BLaER1 treated with 17β-estradiol and CSF1 and Interleukin-3, amounts not matched to agents 10 nM and 100 nM (cell line): ENCODE measurements around the gene TLR3.
A peak's percentile ranks its signal among the peaks of the same experiment; 100 is the strongest.
"Not testable (repeated sequence)": the region's sequence is repeated elsewhere in the genome, so short reads cannot be mapped to it uniquely, and the experiment has no call there.

Experiments
- H3K27ac ChIP-seq, 11 experiments: shearing (Covaris generic); formaldehyde crosslinking; 2 replicates each; pipeline ENCODE4 v1.8.1; 2022
- H3K27me3 ChIP-seq, 11 experiments: shearing (Covaris generic); formaldehyde crosslinking; 2 replicates each; pipeline ENCODE4 v1.8.1; 2022
- H3K36me3 ChIP-seq, 11 experiments: shearing (Covaris generic); formaldehyde crosslinking; 2 replicates each; pipeline ENCODE4 v1.8.1; 2022
- H3K4me1 ChIP-seq, 10 experiments: shearing (Covaris generic); formaldehyde crosslinking; 2 replicates each; pipeline ENCODE4 v1.8.1; 2022
- H3K4me2 ChIP-seq, 11 experiments: shearing (Covaris generic); formaldehyde crosslinking; 2 replicates each; pipeline ENCODE4 v1.8.1; 2022
- H3K4me3 ChIP-seq, 10 experiments: shearing (Covaris generic); formaldehyde crosslinking; 2 replicates each; pipeline ENCODE4 v1.8.1; 2022
- H3K9ac ChIP-seq, 11 experiments: shearing (Covaris generic); formaldehyde crosslinking; 2 replicates each; pipeline ENCODE4 v1.8.1; 2022
- H3K9me3 ChIP-seq, 11 experiments: shearing (Covaris generic); formaldehyde crosslinking; replicated peaks in 1 of 11; 2 replicates each; pipeline ENCODE4 v1.8.1; 2022
- H4K20me1 ChIP-seq, 11 experiments: shearing (Covaris generic); formaldehyde crosslinking; 2 replicates each; pipeline ENCODE4 v1.8.1; 2022
- Cebpa-rat ChIP-seq, 11 experiments: shearing (Covaris generic); IDR thresholded peaks; 2 replicates each; pipeline ENCODE4 v1.8.1; 2022

The TLR3 gene

DNA sequence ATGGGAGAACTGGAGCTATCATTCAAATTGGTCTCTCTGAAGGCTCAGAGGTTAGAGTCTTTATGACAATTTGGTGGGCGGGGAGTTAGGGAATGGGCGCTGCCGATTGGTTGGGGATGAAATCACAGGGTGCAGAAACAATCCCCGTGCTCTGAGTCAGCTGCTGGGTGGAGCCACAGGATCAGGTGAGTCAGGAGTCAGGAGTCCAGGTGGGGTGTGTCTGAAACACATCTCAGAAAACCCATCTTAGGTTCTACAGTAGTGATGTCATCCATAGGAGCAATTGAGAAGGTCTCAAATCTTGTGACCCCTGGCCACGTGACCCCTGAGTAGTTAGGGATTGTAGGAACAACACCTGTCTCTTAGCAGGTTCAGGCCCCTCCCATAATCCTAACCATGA, 41.6 kb upstream of the TLR3 start:
- Histone ChIP-seq H3K9me3 (peaks cover 16 to 25% (median 22%) of the 10 kb centered on the region in 11 experiments), H3K4me1 (peaks cover 0 to 35% (median 23%) of the 10 kb centered on the region in 10 experiments; a peak in 13 of 20 replicates), H3K36me3 (peaks cover 0 to 5% (median 0%) of the 10 kb centered on the region in 11 experiments; a peak in 1 of 22 replicates), H4K20me1 (no peaks in the 10 kb centered on the region), H3K9ac (no peak overlapping the region), H3K4me2 (no peak overlapping the region), H3K27me3 (no peaks in the 10 kb centered on the region), H3K4me3 (no peak overlapping the region), H3K27ac (no peak overlapping the region)
- TF ChIP-seq Cebpa-rat (IDR thresholded peaks at IDR 0.05) = no peak

DNA sequence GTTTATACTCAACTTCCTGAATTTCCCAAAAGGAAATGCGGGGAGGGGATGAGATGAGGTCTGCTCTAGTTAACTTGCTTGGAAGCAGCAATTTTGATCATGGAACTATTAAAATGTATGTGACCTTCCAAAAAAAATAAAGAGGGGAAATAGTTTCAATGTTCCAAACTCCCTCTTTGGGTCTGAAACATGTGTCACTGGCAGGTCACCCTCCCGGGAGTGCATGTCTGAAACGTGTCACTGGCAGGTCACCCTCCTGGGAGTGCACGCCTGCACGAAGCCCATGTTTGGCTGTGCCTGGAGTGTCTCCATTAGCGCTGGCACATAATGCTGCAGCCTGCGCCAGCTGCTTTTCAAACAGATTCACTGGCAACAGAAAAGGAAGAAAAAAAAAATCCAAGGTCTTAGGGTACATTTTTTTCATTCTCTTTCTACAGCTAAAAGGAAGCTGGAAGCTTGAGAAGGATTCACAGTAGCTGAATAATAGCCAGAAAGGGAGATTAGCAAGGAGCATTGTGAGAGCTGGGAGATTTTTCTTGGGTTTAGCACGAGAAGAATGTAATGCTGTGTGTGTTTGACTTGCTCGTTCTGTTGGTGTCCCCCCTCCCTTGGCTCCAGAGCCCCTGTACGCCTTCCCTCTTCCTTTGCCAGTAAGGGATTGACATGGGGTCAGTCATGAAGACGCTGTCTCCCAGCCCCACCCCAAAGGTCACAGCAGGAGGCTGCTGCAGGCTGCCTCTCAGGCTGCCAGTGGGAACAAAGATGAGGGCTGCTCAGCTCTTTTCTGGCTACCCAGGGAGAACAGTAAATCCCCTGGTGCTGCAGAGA, 39.2 kb upstream of the TLR3 start:
- Histone ChIP-seq H3K4me3 (no peak overlapping the region), H3K9ac (no peak overlapping the region), H4K20me1 (no peaks in the 10 kb centered on the region), H3K36me3 (peaks cover 0 to 5% (median 0%) of the 10 kb centered on the region in 11 experiments; a peak in 1 of 22 replicates), H3K4me2 (peak overlapping the region in 10 of 11 experiments; percentile 2 to 64 (median 40); a peak in 15 of 22 replicates), H3K9me3 (peaks cover 35 to 48% (median 43%) of the 10 kb centered on the region in 11 experiments), H3K27me3 (no peaks in the 10 kb centered on the region), H3K4me1 (peaks cover 0 to 35% (median 23%) of the 10 kb centered on the region in 10 experiments; a peak in 13 of 20 replicates), H3K27ac (no peak overlapping the region)
- TF ChIP-seq Cebpa-rat (IDR thresholded peaks at IDR 0.05) = no peak

DNA sequence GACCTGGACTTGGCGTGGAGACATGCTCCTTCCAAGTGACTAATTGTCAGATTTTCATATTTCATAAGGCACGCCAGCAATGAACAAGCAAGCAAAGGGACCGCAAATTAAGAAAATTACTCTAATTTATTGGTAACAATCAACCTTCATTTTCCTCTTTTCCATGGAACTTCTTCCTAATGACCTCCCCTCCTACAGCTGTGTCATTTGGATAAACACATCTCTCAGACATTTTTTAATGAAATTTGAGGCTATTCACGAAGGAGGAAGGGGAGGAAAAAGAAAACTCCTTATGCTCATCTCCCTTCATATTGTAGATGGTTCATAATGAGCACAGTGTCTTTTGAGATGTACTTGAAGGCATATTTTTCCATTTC, 38.6 kb upstream of the TLR3 start:
- Histone ChIP-seq H3K9me3 (peaks cover 41 to 53% (median 49%) of the 10 kb centered on the region in 11 experiments), H3K4me1 (peaks cover 0 to 29% (median 19%) of the 10 kb centered on the region in 10 experiments; a peak in 13 of 20 replicates), H3K27me3 (no peaks in the 10 kb centered on the region), H3K36me3 (peaks cover 0 to 5% (median 0%) of the 10 kb centered on the region in 11 experiments; a peak in 1 of 22 replicates), H3K9ac (no peak overlapping the region), H4K20me1 (no peaks in the 10 kb centered on the region), H3K4me3 (no peak overlapping the region), H3K27ac (no peak overlapping the region), H3K4me2 (peak overlapping the region in 8 of 11 experiments; percentile 2 to 64 (median 44); a peak in 12 of 22 replicates)
- no peak for TF ChIP-seq Cebpa-rat (IDR thresholded peaks at IDR 0.05)

DNA sequence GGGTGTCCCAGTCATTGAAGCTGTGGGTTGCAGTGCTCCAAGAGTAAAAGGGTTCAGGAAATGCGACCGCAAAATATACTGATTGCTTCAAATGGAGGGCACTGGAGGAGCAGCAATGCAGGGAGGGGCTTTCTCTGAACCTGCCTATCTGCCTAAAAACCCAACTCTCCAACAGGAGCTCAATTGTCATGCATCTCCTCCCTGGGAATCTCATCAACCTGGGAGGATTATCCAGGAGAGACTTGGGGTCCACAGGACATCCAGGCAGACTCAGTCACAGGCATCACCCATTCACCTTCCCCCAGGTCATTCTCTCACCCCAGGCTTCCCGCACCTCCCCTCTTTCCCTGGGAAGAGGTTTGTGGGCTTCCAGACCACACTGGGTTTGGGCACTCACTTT, 38.2 kb upstream of the TLR3 start:
- TF ChIP-seq Cebpa-rat (IDR thresholded peaks at IDR 0.05) = no peak
- peaks cover 44 to 56% (median 52%) of the 10 kb centered on the region in 11 experiments for H3K9me3 ChIP-seq
- H3K4me1 ChIP-seq = peaks cover 0 to 25% (median 17%) of the 10 kb centered on the region in 10 experiments; a peak in 13 of 20 replicates
- no peaks in the 10 kb centered on the region for H4K20me1 ChIP-seq
- peaks cover 0 to 5% (median 0%) of the 10 kb centered on the region in 11 experiments; a peak in 1 of 22 replicates for H3K36me3 ChIP-seq
- no peak overlapping the region for H3K9ac ChIP-seq
- peak overlapping the region in 7 of 11 experiments; percentile 4 to 64 (median 47); a peak in 12 of 22 replicates for H3K4me2 ChIP-seq
- H3K27me3 ChIP-seq = no peaks in the 10 kb centered on the region
- no peak overlapping the region for H3K27ac ChIP-seq
- no peak overlapping the region for H3K4me3 ChIP-seq

DNA sequence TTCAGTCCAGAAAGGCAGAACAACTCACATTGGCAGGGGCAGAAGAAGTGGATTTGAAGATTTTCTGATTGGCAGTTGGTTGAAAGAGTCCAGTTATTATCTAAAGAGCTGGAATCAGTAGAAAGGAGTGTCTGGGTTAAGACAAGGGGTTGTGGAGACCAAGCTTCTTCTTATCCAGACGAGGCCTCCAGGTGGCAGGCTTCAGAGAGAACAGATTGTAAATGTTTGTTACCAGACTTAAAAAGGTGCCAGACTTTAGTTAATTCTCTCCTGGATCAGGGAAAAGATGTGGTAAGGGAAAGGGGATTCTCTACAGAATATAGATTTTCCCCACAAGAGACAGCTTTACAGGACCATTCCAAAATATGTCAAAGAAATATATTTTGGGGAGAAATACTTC, 36.7 kb upstream of the TLR3 start:
- H3K27ac ChIP-seq = no peak overlapping the region
- no peak overlapping the region for H3K4me3 ChIP-seq
- H3K9ac ChIP-seq = no peak overlapping the region
- no peak overlapping the region for H3K4me2 ChIP-seq
- no peaks in the 10 kb centered on the region for H3K27me3 ChIP-seq
- H3K36me3 ChIP-seq = peaks cover 0 to 3% (median 0%) of the 10 kb centered on the region in 11 experiments; a peak in 1 of 22 replicates
- peaks cover 43 to 58% (median 51%) of the 10 kb centered on the region in 11 experiments for H3K9me3 ChIP-seq
- H3K4me1 ChIP-seq = peaks cover 0 to 21% (median 17%) of the 10 kb centered on the region in 10 experiments; a peak in 13 of 20 replicates
- no peaks in the 10 kb centered on the region for H4K20me1 ChIP-seq
- TF ChIP-seq Cebpa-rat (IDR thresholded peaks at IDR 0.05) = no peak

DNA sequence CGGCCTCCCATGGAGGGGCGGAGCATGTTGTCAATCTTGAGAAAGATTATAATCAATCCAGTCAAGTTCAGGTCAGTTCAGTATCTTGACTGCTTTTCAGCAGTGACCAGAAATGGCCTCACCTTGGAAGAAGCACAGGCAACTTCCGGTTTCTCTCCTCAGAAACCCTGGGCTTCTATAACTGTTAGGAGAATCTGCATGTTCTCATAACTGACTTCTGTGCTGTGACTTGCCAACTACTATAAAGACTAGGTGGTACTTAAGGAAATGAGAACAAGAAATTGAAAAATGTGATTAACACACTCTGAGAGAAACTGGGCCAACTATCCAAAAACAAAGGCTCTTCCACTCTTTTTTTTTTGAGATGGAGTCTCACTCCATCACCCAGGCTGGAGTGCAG, 35.9 kb upstream of the TLR3 start:
- Histone ChIP-seq H3K4me2 (no peak overlapping the region), H4K20me1 (no peaks in the 10 kb centered on the region; a peak in 1 of 22 replicates), H3K9ac (no peak overlapping the region), H3K27ac (no peak overlapping the region), H3K36me3 (no peaks in the 10 kb centered on the region), H3K9me3 (peaks cover 35 to 50% (median 43%) of the 10 kb centered on the region in 11 experiments), H3K27me3 (no peaks in the 10 kb centered on the region), H3K4me1 (peaks cover 0 to 21% (median 17%) of the 10 kb centered on the region in 10 experiments; a peak in 13 of 20 replicates), H3K4me3 (no peak overlapping the region)
- no peak for TF ChIP-seq Cebpa-rat (IDR thresholded peaks at IDR 0.05)

DNA sequence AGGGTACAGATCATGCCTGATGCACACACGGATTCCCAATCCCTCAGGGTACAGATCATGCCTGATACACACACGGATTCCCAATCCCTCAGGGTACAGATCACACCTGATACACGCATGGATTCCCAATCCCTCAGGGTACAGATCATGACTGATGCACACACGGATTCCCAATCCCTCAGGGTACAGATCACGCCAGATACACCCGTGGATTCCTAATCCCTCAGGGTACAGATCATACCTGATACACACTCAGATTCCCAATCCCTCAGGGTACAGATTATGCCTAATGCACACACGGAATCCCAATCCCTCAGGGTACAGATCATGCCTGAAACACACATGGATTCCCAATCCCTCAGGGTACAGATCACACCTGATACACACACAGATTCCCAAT, 34.3 kb upstream of the TLR3 start:
- not testable (repeated sequence) for H3K4me2 ChIP-seq, H3K27ac ChIP-seq, H3K27me3 ChIP-seq, H3K4me3 ChIP-seq, H3K36me3 ChIP-seq, H3K9ac ChIP-seq, H4K20me1 ChIP-seq
- Histone ChIP-seq H3K4me1 (peaks cover 0 to 17% (median 13%) of the 10 kb centered on the region in 10 experiments; a peak in 13 of 20 replicates), H3K9me3 (peaks cover 25 to 42% (median 34%) of the 10 kb centered on the region in 11 experiments)

DNA sequence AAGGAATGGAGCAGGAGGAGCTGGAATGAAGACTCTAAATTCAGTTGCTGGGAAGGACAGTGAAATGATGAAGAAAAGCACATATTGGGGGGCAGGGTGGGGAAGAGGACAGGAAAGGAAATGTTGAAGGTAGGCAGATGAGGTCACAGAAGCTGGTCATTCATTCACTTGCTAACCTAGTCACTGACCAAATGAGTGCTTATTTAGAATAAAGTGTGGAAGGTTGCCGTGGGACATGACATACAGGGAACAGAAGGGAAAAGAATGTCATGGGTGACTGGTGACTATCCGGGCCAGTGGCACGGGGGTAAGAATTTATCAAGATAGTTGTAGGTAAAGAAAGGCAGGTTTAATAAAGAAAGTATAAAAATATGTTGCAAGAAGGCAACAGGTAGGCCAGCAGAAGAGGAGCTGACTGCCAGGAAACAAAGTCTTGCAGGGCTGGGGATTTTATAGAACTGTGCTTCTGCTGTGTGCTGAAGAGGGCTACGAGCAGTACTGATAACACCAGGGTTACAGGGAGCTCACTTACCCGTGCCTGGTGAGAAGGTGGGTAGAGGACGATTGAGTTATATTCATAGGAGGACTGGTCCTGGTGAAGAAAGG, 31.9 kb upstream of the TLR3 start:
- H3K4me1 ChIP-seq = no peaks in the 10 kb centered on the region
- no peaks in the 10 kb centered on the region; a peak in 1 of 22 replicates for H4K20me1 ChIP-seq
- H3K4me3 ChIP-seq = no peak overlapping the region
- H3K27ac ChIP-seq = no peak overlapping the region
- no peak for TF ChIP-seq Cebpa-rat (IDR thresholded peaks at IDR 0.05)
- no peak overlapping the region for H3K4me2 ChIP-seq
- no peaks in the 10 kb centered on the region for H3K36me3 ChIP-seq
- no peak overlapping the region for H3K9ac ChIP-seq
- H3K9me3 ChIP-seq = peaks cover 25 to 42% (median 34%) of the 10 kb centered on the region in 11 experiments
- no peaks in the 10 kb centered on the region for H3K27me3 ChIP-seq
